ENCODE data around the gene TMEM40. TPM values are rescaled to one million over a fixed set of nuclear protein-coding genes. Genes with fewer than 3 reads are reported as not detected.

TMEM40 gene
- polyA plus RNA-seq, 1 experiment, result 0.41 TPM

GRCh38 chr3:12752102-12752501, 7.0 kb downstream of the TMEM40 start:
- no peaks in the 10 kb centered on the region for H3K9me3 ChIP-seq (ENCODE audit: control insufficient read depth, insufficient read depth, low read length)
- no peaks in the 10 kb centered on the region for H3K27me3 ChIP-seq (ENCODE audit: control insufficient read depth, insufficient read depth, low read length)
- TF ChIP-seq CTCF (IDR thresholded peaks at IDR 0.05; ENCODE audit: low read depth, low read length), result no peak
- no peak overlapping the region for H3K4me3 ChIP-seq (ENCODE audit: low read depth, low read length)
- ChIA-PET POLR2A (interaction anchor here (0.6 to 1.9 kb wide), 2 partner anchors 11 to 43 kb away, joined by 4 read pairs; no protein-coding TSS in a partner anchor), CTCF (interaction anchor here (0.7 to 2.1 kb wide), 3 partner anchors 32 to 90 kb away, joined by 4 to 12 read pairs (median 5); partner anchors contain the start of gene RPL32)
- no peak for DNase-seq (ENCODE audit: low read depth, low spot score)
- no peak overlapping the region for H3K27ac ChIP-seq (ENCODE audit: low read depth, low read length)

GRCh38 chr3:12751571-12751970, 7.5 kb downstream of the TMEM40 start:
- no peaks in the 10 kb centered on the region for H3K9me3 ChIP-seq (ENCODE audit: control insufficient read depth, insufficient read depth, low read length)
- ChIA-PET CTCF (interaction anchor here (0.7 to 2.1 kb wide), 3 partner anchors 31 to 90 kb away, joined by 4 to 12 read pairs (median 5); partner anchors contain the start of gene RPL32), POLR2A (interaction anchor here (0.6 to 1.9 kb wide), 3 partner anchors 12 to 244 kb away, joined by 3 to 4 read pairs (median 4); no protein-coding TSS in a partner anchor)

DNA sequence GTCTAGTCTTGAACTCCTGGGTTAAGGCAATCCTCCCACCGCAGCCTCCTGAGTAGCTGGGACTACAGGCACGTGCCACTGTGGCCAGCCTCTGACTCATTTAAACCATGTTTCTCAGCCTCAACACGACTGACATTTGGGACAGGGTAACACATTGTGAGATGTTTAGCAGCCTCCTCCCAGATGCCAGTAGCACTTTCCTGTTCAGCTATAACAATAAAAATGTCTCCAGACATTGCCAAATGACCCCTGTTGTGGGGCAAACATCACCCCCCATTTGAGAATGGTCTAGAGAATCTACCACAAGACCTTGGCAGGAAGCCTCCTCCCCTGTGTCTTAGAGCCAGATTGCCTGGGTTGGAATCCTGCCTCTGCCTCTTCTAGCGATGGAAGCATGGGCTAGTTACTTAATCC, 8.4 kb downstream of the TMEM40 start:
- no peaks in the 10 kb centered on the region for H3K9me3 ChIP-seq (ENCODE audit: control insufficient read depth, insufficient read depth, low read length)
- no peak for TF ChIP-seq CTCF (IDR thresholded peaks at IDR 0.05; ENCODE audit: low read depth, low read length)
- H3K4me3 ChIP-seq (ENCODE audit: low read depth, low read length), result no peak overlapping the region
- ChIA-PET POLR2A (interaction anchor here (0.6 kb wide), 1 partner anchor 21 kb away, joined by 3 read pairs; no protein-coding TSS in a partner anchor), CTCF (interaction anchor here (1.1 kb wide), 1 partner anchor 31 kb away, joined by 3 read pairs; no protein-coding TSS in a partner anchor)
- H3K27ac ChIP-seq (ENCODE audit: low read depth, low read length), result peak overlapping the region; percentile 79
- no peaks in the 10 kb centered on the region for H3K27me3 ChIP-seq (ENCODE audit: control insufficient read depth, insufficient read depth, low read length)
- DNase-seq (ENCODE audit: low read depth, low spot score), result no peak

More at GRCh38 chr3:12751571-12751970, 7.5 kb downstream of the TMEM40 start:
- DNase-seq (ENCODE audit: low read depth, low spot score), result no peak
- Histone ChIP-seq H3K27me3 (ENCODE audit: control insufficient read depth, insufficient read depth, low read length) (no peaks in the 10 kb centered on the region), H3K27ac (ENCODE audit: low read depth, low read length) (no peak overlapping the region), H3K4me3 (ENCODE audit: low read depth, low read length) (no peak overlapping the region)
- TF ChIP-seq CTCF (IDR thresholded peaks at IDR 0.05; ENCODE audit: low read depth, low read length), result no peak

GRCh38 chr3:12750223-12750622, 8.8 kb downstream of the TMEM40 start:
- H3K4me3 ChIP-seq (ENCODE audit: low read depth, low read length), result no peak overlapping the region
- DNase-seq (ENCODE audit: low read depth, low spot score), result peak; percentile 70
- peak overlapping the region; percentile 79 for H3K27ac ChIP-seq (ENCODE audit: low read depth, low read length)
- H3K27me3 ChIP-seq (ENCODE audit: control insufficient read depth, insufficient read depth, low read length), result no peaks in the 10 kb centered on the region
- ChIA-PET CTCF (interaction anchor here (1.1 kb wide), 1 partner anchor 30 kb away, joined by 3 read pairs; no protein-coding TSS in a partner anchor), POLR2A (no interaction called here)
- TF ChIP-seq CTCF (IDR thresholded peaks at IDR 0.05; ENCODE audit: low read depth, low read length), result no peak
- no peaks in the 10 kb centered on the region for H3K9me3 ChIP-seq (ENCODE audit: control insufficient read depth, insufficient read depth, low read length)

GRCh38 chr3:12748477-12748876, 10.6 kb downstream of the TMEM40 start:
- H3K27me3 ChIP-seq (ENCODE audit: control insufficient read depth, insufficient read depth, low read length), result peaks cover 6% of the 10 kb centered on the region
- no peaks in the 10 kb centered on the region for H3K9me3 ChIP-seq (ENCODE audit: control insufficient read depth, insufficient read depth, low read length)
- TF ChIP-seq CTCF (IDR thresholded peaks at IDR 0.05; ENCODE audit: low read depth, low read length), result no peak
- DNase-seq (ENCODE audit: low read depth, low spot score), result no peak
- no peak overlapping the region for H3K4me3 ChIP-seq (ENCODE audit: low read depth, low read length)
- POLR2A ChIA-PET, result no interaction called here
- no peak overlapping the region for H3K27ac ChIP-seq (ENCODE audit: low read depth, low read length)
- CTCF ChIA-PET, result interaction anchor here (0.7 kb wide), 1 partner anchor 135 kb away, joined by 5 read pairs; no protein-coding TSS in a partner anchor

All from AG04450 (cell line).